Nephron (organoid): ENCODE data around the gene CREB5.

Source experiments
- H3K27ac Mint-ChIP-seq, 3 experiments: 2 replicates each; pipeline ENCODE4 v1.8.0; 2020; ENCODE audit warnings: mixed read lengths in 3 of 3, mild to moderate bottlenecking in 2 of 3, moderate library complexity in 1 of 3
- H3K27me3 Mint-ChIP-seq: 2 replicates; pipeline ENCODE4 v1.8.0; 2021; ENCODE audit warnings: low read depth, mild to moderate bottlenecking, moderate library complexity, mixed read lengths
- H3K36me3 Mint-ChIP-seq: 2 replicates; pipeline ENCODE4 v1.8.0; 2020; ENCODE audit warnings: low read depth, mixed read lengths
- H3K4me1 Mint-ChIP-seq: 2 replicates; pipeline ENCODE4 v1.8.0; 2020; ENCODE audit warnings: mixed read lengths
- H3K4me3 Mint-ChIP-seq, 3 experiments: 2 replicates each; pipeline ENCODE4 v1.8.0; 2020; ENCODE audit warnings: mild to moderate bottlenecking in 3 of 3, mixed read lengths in 3 of 3, moderate library complexity in 2 of 3
- H3K9me3 Mint-ChIP-seq: 2 replicates; pipeline ENCODE4 v1.8.0; 2020; ENCODE audit warnings: mixed read lengths
- CTCF ChIP-seq, 3 experiments: fragments of 200-600 bp; sonication (generic); IDR thresholded peaks; one replicate each; pipeline ENCODE4 v1.5.0; 2021; ENCODE audit warnings: antibody characterized with exemption in 3 of 3; ENCODE audit not compliant: unreplicated experiment in 3 of 3

Gene CREB5

GRCh38 chr7:28558236-28558635 is 145.9 kb downstream of the CREB5 start:
- H3K4me1 Mint-ChIP-seq = peaks cover 45% of the 10 kb centered on the region
- no peak overlapping the region for H3K27ac Mint-ChIP-seq
- no peak for TF ChIP-seq CTCF (IDR thresholded peaks at IDR 0.05; ENCODE audit: unreplicated experiment in 3 of 3)
- peaks cover 29% of the 10 kb centered on the region for H3K27me3 Mint-ChIP-seq
- H3K4me3 Mint-ChIP-seq = no peak overlapping the region
- no peaks in the 10 kb centered on the region for H3K36me3 Mint-ChIP-seq
- no peaks in the 10 kb centered on the region for H3K9me3 Mint-ChIP-seq

DNA sequence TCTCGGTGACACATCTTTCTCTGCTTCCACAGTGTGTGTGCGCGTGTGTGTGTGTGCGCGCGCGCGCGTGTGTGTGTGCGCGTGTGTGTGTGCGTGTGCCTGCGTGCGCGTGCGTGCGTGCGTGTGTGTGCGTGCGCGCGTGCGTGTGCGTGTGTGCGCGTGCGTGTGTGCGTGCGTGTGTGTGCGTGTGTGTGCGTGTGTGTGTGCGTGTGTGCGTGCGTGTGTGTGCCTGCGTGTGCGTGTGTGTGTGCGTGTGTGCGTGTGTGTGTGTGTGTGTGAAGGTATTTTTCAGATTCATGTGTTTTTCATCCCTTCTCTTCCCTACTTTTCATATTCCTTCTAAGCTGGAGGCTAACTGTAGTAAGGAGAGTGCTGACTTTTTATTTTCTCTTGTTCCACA is 148.4 kb downstream of the CREB5 start:
- Mint-ChIP-seq H3K4me1 (peaks cover 32% of the 10 kb centered on the region), H3K27me3 (peaks cover 26% of the 10 kb centered on the region), H3K9me3 (no peaks in the 10 kb centered on the region), H3K36me3 (no peaks in the 10 kb centered on the region), H3K4me3 (no peak overlapping the region), H3K27ac (no peak overlapping the region)
- no peak for TF ChIP-seq CTCF (IDR thresholded peaks at IDR 0.05; ENCODE audit: unreplicated experiment in 3 of 3)

GRCh38 chr7:28564033-28564432 is 151.7 kb downstream of the CREB5 start:
- peaks cover 8% of the 10 kb centered on the region for H3K4me1 Mint-ChIP-seq
- no peak for TF ChIP-seq CTCF (IDR thresholded peaks at IDR 0.05; ENCODE audit: unreplicated experiment in 3 of 3)
- no peak overlapping the region for H3K4me3 Mint-ChIP-seq
- no peaks in the 10 kb centered on the region for H3K36me3 Mint-ChIP-seq
- H3K9me3 Mint-ChIP-seq = no peaks in the 10 kb centered on the region
- peak overlapping the region in 2 of 3 experiments; percentile 14 to 44 for H3K27ac Mint-ChIP-seq
- H3K27me3 Mint-ChIP-seq = peaks cover 10% of the 10 kb centered on the region

DNA sequence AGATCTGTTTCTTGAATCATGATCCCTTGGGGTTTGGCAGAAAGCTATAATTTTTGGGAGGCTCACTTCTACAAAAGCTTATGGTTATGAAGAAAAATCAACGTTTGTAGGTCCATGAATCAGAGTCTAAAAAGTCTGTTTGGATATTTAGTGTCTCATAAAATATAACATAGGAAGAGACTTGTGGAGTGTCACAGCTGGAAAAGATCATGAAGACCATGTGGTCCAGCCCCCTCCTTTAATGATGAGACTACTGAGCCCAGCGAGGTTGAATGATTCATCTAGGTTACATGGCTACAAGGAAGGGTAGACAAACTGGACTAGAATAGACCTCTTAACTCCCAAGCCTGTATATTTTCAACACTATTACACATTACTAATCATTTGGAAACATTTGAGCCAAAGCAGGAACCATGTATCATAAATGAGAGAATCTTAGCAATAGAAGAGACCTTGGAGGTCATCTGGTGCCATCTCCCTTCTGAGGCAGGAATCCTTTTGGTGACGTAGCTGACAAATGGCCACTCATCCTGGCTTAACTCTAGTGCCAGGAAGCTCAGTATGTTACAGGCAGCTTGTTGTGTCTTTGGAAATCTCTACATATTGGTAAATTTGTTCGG is 152.5 kb downstream of the CREB5 start:
- Mint-ChIP-seq H3K4me3 (no peak overlapping the region), H3K4me1 (peaks cover 7% of the 10 kb centered on the region), H3K27ac (peak overlapping the region; percentile 14 to 44 (median 41)), H3K36me3 (no peaks in the 10 kb centered on the region), H3K27me3 (peaks cover 10% of the 10 kb centered on the region), H3K9me3 (no peaks in the 10 kb centered on the region)
- no peak for TF ChIP-seq CTCF (IDR thresholded peaks at IDR 0.05; ENCODE audit: unreplicated experiment in 3 of 3)

GRCh38 chr7:28565980-28566379 is 153.7 kb downstream of the CREB5 start:
- Mint-ChIP-seq H3K27me3 (peaks cover 10% of the 10 kb centered on the region), H3K27ac (no peak overlapping the region), H3K36me3 (no peaks in the 10 kb centered on the region), H3K4me1 (peaks cover 7% of the 10 kb centered on the region), H3K9me3 (no peaks in the 10 kb centered on the region), H3K4me3 (no peak overlapping the region)
- TF ChIP-seq CTCF (IDR thresholded peaks at IDR 0.05; ENCODE audit: unreplicated experiment in 3 of 3) = no peak
